ENCODE results near the gene SYMPK.

DNA sequence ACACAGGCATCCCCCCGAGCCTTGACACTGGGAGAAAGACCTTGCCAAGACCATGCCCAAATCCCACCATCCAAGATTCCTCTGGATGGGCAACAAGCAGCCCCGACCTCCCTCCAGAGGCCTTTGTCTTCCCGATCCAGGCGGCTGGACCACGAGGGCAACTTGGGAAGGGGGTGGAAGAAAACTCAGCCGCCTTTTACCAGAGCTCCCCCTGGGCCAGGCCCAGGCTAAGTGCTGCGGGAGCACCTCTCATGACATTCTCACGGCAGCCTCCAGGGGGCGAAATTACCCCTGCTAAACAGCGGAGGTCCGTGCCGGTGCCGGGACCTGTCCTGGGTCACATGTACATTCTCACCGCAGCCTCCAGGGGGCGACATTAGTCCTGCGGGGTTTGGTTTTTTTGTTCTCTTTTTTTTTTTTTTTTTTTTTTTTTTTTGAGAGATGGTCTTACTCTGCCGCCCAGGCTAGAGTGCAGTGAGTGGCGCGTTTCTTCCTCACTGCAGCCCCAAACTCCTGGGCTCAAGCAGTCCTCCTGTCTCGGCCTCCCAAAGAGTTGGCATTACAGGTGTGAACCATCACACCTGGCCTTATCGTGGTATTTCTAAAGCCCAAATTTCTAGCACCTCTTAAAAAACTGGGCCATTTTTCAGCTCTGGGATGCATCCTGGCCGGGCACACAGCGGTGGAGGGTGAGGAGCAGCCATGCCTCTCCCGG is 45.8 kb downstream of the SYMPK start:
- TF ChIP-seq, protein P1, sequence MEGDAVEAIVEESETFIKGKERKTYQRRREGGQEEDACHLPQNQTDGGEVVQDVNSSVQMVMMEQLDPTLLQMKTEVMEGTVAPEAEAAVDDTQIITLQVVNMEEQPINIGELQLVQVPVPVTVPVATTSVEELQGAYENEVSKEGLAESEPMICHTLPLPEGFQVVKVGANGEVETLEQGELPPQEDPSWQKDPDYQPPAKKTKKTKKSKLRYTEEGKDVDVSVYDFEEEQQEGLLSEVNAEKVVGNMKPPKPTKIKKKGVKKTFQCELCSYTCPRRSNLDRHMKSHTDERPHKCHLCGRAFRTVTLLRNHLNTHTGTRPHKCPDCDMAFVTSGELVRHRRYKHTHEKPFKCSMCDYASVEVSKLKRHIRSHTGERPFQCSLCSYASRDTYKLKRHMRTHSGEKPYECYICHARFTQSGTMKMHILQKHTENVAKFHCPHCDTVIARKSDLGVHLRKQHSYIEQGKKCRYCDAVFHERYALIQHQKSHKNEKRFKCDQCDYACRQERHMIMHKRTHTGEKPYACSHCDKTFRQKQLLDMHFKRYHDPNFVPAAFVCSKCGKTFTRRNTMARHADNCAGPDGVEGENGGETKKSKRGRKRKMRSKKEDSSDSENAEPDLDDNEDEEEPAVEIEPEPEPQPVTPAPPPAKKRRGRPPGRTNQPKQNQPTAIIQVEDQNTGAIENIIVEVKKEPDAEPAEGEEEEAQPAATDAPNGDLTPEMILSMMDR (IDR thresholded peaks at IDR 0.05), result peak; percentile 92 to 98 (median 96)
- no peak for TF ChIP-seq POLR2A (IDR thresholded peaks at IDR 0.05)
